Measurements from ENCODE around the gene TBX18. TPM values are rescaled to one million over a fixed set of nuclear protein-coding genes. Genes with fewer than 3 reads are reported as not detected.

The TBX18 gene
- total and polyA plus RNA-seq, 12 donors, result 1.7 to 9.1 (median 2.8) TPM

GRCh38 chr6:84674395-84674794 is 90.0 kb downstream of the TBX18 start:
- Histone ChIP-seq H3K9me3 (peaks cover 0 to 4% (median 0%) of the 10 kb centered on the region in 11 donors), H3K27ac (no peak overlapping the region), H3K4me3 (no peak overlapping the region), H3K27me3 (no peaks in the 10 kb centered on the region), H3K4me1 (no peaks in the 10 kb centered on the region), H3K36me3 (no peaks in the 10 kb centered on the region)
- DNase-seq (no peak), ATAC-seq (no peak)
- TF ChIP-seq, protein P1, sequence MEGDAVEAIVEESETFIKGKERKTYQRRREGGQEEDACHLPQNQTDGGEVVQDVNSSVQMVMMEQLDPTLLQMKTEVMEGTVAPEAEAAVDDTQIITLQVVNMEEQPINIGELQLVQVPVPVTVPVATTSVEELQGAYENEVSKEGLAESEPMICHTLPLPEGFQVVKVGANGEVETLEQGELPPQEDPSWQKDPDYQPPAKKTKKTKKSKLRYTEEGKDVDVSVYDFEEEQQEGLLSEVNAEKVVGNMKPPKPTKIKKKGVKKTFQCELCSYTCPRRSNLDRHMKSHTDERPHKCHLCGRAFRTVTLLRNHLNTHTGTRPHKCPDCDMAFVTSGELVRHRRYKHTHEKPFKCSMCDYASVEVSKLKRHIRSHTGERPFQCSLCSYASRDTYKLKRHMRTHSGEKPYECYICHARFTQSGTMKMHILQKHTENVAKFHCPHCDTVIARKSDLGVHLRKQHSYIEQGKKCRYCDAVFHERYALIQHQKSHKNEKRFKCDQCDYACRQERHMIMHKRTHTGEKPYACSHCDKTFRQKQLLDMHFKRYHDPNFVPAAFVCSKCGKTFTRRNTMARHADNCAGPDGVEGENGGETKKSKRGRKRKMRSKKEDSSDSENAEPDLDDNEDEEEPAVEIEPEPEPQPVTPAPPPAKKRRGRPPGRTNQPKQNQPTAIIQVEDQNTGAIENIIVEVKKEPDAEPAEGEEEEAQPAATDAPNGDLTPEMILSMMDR (IDR thresholded peaks at IDR 0.05), result no peak
- intact Hi-C loops (cut with DNase I), result no loop called here

DNA sequence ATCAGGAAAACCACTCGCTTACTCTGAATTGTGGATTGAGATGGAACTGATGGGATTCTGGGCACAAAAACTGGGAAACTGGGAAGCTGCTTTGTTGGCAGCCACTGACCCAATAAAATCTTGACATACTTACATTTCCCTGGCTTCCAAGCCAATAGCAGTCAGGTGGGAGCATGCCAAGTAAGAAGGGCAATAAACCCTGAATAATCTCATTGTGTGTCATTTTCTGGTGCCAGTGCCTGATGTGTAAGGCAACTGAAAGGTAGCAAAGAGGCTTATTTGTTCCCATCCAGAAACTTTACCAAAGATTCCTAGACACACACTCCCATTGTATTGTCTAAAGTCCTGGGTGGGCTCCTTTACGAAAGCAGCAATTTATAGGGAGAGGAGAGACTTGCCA is 93.2 kb downstream of the TBX18 start:
- intact Hi-C loops (cut with DNase I), result no loop called here
- H3K36me3 ChIP-seq, result no peaks in the 10 kb centered on the region
- H3K4me3 ChIP-seq, result no peak overlapping the region
- H3K4me1 ChIP-seq, result no peaks in the 10 kb centered on the region
- peaks cover 0 to 4% (median 0%) of the 10 kb centered on the region in 11 donors for H3K9me3 ChIP-seq
- no peak for ATAC-seq
- no peak for DNase-seq
- no peak overlapping the region for H3K27ac ChIP-seq
- TF ChIP-seq, protein P1 (IDR thresholded peaks at IDR 0.05), result no peak
- no peaks in the 10 kb centered on the region for H3K27me3 ChIP-seq
- WGBS, 2 donors, result 63 to 92% methylated on average over 2 of the region's 2 CpGs

DNA sequence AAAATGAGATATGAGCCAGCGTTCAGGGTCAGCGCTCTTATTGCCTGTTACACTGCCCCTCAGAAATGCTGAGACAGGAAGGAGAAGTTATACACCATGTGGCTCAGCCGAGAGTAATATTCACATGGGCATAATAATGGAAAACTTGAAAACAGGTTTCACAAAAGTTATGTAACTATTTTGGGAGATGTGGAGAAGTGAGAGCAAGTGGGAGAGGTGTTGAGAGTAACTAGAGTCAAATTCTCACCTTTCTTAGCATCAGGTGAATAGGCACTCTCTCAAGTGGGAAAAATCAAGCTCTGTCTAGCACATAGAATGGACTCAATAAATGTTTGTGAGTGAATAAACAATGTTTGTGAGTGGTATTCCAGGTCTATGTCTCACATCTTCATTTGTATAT is 94.5 kb downstream of the TBX18 start:
- DNase-seq (no peak), ATAC-seq (no peak)
- Histone ChIP-seq H3K9me3 (peaks cover 0 to 4% (median 0%) of the 10 kb centered on the region in 11 donors), H3K27me3 (no peaks in the 10 kb centered on the region), H3K36me3 (no peaks in the 10 kb centered on the region), H3K27ac (no peak overlapping the region), H3K4me3 (no peak overlapping the region), H3K4me1 (no peaks in the 10 kb centered on the region)
- TF ChIP-seq, protein P1 (IDR thresholded peaks at IDR 0.05), result no peak
- 79 to 87% methylated on average over 3 of the region's 3 CpGs for WGBS, 2 donors
- intact Hi-C loops (cut with DNase I), result no loop called here

DNA sequence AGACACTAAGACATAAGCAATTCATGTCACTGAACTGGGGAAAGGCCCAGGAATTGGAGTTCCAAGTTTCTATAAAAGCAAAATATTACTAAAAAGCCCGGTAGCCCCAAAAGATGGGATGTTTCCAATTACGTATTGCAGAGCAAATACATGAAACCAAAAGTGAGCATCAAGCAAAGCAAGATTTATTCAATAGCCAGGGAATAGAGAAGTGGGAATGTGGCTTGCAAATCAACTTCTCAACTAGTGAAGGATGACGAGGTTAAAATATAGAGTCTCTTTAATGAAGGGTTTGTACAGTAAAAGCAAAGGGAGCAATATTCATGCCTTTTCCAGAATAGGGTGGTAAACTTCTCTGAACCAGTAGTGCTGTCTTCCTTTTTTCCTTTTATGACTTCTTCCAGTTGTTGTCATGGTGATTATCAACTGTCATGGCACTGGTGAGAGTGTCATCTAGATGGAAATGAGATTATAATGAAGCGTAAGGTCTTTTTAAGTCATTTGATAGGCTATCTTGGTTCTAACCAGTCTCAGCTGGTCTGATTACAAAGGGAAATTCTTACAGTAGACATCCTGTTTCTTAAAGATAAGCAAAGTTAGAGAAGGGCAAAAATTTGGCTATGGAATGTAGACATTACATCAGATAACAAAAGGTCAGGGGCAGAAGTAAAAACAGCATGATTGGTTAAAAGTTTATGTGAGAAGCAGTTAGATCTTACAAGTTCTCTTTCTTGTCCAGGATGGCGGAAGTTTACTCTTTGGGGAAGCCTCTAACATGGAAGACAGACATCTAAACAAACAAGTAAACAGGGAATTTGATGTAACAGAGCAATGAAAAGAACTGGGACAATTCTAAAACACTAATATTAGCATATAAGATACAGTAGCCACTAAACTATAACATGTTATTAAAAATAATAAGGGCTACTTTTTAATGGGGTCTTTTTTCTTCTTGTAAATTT is 96.9 kb downstream of the TBX18 start:
- H3K27me3 ChIP-seq, result no peaks in the 10 kb centered on the region
- DNase-seq (no peak), ATAC-seq (no peak)
- H3K4me1 ChIP-seq, result no peaks in the 10 kb centered on the region
- H3K4me3 ChIP-seq, result no peak overlapping the region
- H3K27ac ChIP-seq, result no peak overlapping the region
- intact Hi-C loops (cut with DNase I), result no loop called here
- no peaks in the 10 kb centered on the region for H3K9me3 ChIP-seq
- TF ChIP-seq, protein P1 (IDR thresholded peaks at IDR 0.05), result no peak
- H3K36me3 ChIP-seq, result no peaks in the 10 kb centered on the region
- 81 to 88% methylated on average over 5 of the region's 5 CpGs for WGBS, 2 donors

All from heart right ventricle (tissue), 16 donors.